Ishikawa (cell line): Measurements from ENCODE around the gene POU2F1.

Experiments
- CREB1 ChIP-seq: IDR thresholded peaks from 2 replicates; pipeline ENCODE4 v1.6.1; 2012; ENCODE audit warnings: low read depth
- EP300 ChIP-seq: IDR thresholded peaks from 2 replicates; pipeline ENCODE4 v1.6.1; 2012; ENCODE audit warnings: borderline replicate concordance
- RAD21 ChIP-seq: IDR thresholded peaks from 2 replicates; pipeline ENCODE4 v1.6.1; 2012; ENCODE audit warnings: low read depth
- TEAD4 ChIP-seq: IDR thresholded peaks from 2 replicates; pipeline ENCODE4 v1.6.1; 2012

DNA sequence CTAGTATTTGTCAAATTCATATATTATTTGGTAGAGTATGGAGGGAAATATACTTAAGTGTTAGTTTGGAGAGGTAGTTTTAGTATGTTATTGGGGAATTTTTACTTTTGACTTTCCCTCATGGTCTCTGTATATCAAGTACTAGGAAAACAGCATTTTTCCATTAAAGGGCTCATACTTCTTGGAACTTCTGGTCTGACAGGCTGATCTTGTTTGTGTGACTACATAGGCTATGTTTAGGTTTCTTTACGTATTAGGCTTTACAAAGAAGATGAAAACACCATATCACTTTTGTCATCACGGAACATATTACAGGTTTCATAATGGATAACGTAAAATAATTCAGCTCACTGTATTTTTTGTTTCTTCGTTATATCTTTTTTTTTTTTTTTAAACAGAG lies 30.8 kb downstream of the POU2F1 start:
- TF ChIP-seq CREB1 (no peak), EP300 (no peak), TEAD4 (no peak), RAD21 (no peak)
